CD8-positive, alpha-beta memory T cell (primary cell): ENCODE data around the gene ZNF26. TPM values are rescaled to one million over a fixed set of nuclear protein-coding genes. Genes with fewer than 3 reads are reported as not detected.

Source experiments
- CTCF ChIA-PET: fragments of 350-600 bp; sonication (Branson Sonifier 250); formaldehyde crosslinking; loops from one replicate; lab custom pipeline; 2021; ENCODE audit warnings: antibody characterized with exemption; lab: Charles Lee
- POLR2A ChIA-PET: fragments of 350-600 bp; sonication (Branson Sonifier 250); formaldehyde crosslinking; loops from one replicate; lab custom pipeline; 2021; ENCODE audit warnings: antibody characterized with exemption; lab: Charles Lee
- DNase-seq, 5 donors: peaks; one replicate each; pipeline versions ENCODE4 v3.0.0 to v3.0.0-alpha.2; 2020 to 2022; ENCODE audit warnings: mixed read lengths in 1 of 5
- H3K27ac ChIP-seq: one replicate; pipeline ENCODE4 v1.7.0; 2013; ENCODE audit warnings: low read depth, mild to moderate bottlenecking, low read length, moderate library complexity
- H3K27me3 ChIP-seq: 2 replicates; pipeline ENCODE4 v1.7.0; 2013; ENCODE audit warnings: low read length, mild to moderate bottlenecking; ENCODE audit not compliant: insufficient read depth, poor library complexity, severe bottlenecking
- H3K36me3 ChIP-seq: 2 replicates; pipeline ENCODE4 v1.7.0; 2013; ENCODE audit warnings: mild to moderate bottlenecking, low read length, moderate library complexity; ENCODE audit not compliant: insufficient read depth
- H3K4me1 ChIP-seq: 2 replicates; pipeline ENCODE4 v1.7.0; 2013; ENCODE audit warnings: mild to moderate bottlenecking, low read length, moderate library complexity; ENCODE audit not compliant: insufficient read depth
- H3K4me3 ChIP-seq: 2 replicates; pipeline ENCODE4 v1.7.0; 2013; ENCODE audit warnings: mild to moderate bottlenecking, low read length
- H3K9me3 ChIP-seq: 2 replicates; pipeline ENCODE4 v1.7.0; 2013; ENCODE audit warnings: mild to moderate bottlenecking, low read length
- H3K27ac Mint-ChIP-seq, 8 donors: one replicate each; pipeline ENCODE4 v1.8.0; 2020 to 2021; ENCODE audit warnings: mixed read lengths in 8 of 8, mild to moderate bottlenecking in 6 of 8, inconsistent platforms in 3 of 8, moderate library complexity in 3 of 8
- H3K27me3 Mint-ChIP-seq, 2 donors: one replicate each; pipeline ENCODE4 v1.8.0; 2020 to 2021; ENCODE audit warnings: mixed read lengths in 2 of 2, mild to moderate bottlenecking in 1 of 2, moderate library complexity in 1 of 2
- H3K36me3 Mint-ChIP-seq, 3 donors: one replicate each; pipeline ENCODE4 v1.8.0; 2020 to 2021; ENCODE audit warnings: mixed read lengths in 3 of 3, inconsistent platforms in 1 of 3, mild to moderate bottlenecking in 1 of 3
- H3K4me1 Mint-ChIP-seq, 3 donors: one replicate each; pipeline ENCODE4 v1.8.0; 2020 to 2021; ENCODE audit warnings: mixed read lengths in 3 of 3, inconsistent platforms in 1 of 3, mild to moderate bottlenecking in 1 of 3
- H3K4me3 Mint-ChIP-seq, 7 donors: one replicate each; pipeline ENCODE4 v1.8.0; 2020 to 2021; ENCODE audit warnings: mixed read lengths in 7 of 7, mild to moderate bottlenecking in 6 of 7, moderate library complexity in 4 of 7, inconsistent platforms in 2 of 7
- H3K9me3 Mint-ChIP-seq, 5 donors: one replicate each; pipeline ENCODE4 v1.8.0; 2020 to 2022; ENCODE audit warnings: mixed read lengths in 5 of 5, mild to moderate bottlenecking in 3 of 5, moderate library complexity in 2 of 5, inconsistent platforms in 1 of 5
- polyA plus RNA-seq: library from polyadenylated mRNA; unstranded; fragments of 300-500 nt; fragmentation: Illumina TruSeq; gene quantifications from one replicate; pipeline ENCODE4 v1.2.3, GENCODE V29; 2021
- total RNA-seq, 2 experiments: library from RNA; stranded (reverse); gene quantifications; one replicate each; pipeline ENCODE4 v1.2.3, GENCODE V29; 2021

ZNF26 gene
- total and polyA plus RNA-seq, 3 experiments from 2014 or later: 15.5 to 19.3 (median 16.5) TPM

- H3K36me3 Mint-ChIP-seq: peaks cover 5 to 47% (median 36%) of the 10 kb centered on the region in 3 donors
- peaks cover 94% of the 10 kb centered on the region for H3K9me3 ChIP-seq
These were observed 75.8 kb downstream of the ZNF26 start for GRCh38 chr12:133061954-133062353.

DNA sequence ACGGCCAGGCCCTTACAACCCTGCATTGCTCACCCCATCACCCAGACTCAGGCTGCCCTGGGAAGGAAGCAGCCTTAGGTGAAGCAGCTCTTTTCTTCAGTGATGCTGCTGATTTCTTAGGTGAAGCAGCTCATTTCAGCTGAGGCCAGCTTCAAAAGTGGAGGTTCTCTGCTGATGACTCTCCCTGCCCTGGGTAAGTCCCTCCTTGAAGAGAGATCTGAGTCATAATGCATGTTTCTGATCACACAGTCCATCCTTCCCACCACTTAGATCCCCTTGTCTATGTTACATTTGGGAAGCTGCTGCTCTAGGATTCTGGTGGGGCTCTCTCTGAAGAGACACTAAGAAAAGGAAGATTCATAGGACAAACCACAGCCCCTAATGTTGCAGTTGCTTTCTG, 77.4 kb downstream of the ZNF26 start:
- peaks cover 43 to 97% (median 95%) of the 10 kb centered on the region in 5 donors for H3K9me3 Mint-ChIP-seq
- peaks cover 2 to 37% (median 26%) of the 10 kb centered on the region in 3 donors for H3K36me3 Mint-ChIP-seq

More at GRCh38 chr12:133061954-133062353, 75.8 kb downstream of the ZNF26 start:
- Histone ChIP-seq H3K27me3 (no peaks in the 10 kb centered on the region), H3K27ac (no peak overlapping the region), H3K36me3 (peaks cover 8% of the 10 kb centered on the region), H3K4me3 (no peak overlapping the region), H3K4me1 (no peaks in the 10 kb centered on the region)
- H3K9me3 Mint-ChIP-seq: peaks cover 34 to 97% (median 96%) of the 10 kb centered on the region in 5 donors
- H3K4me1 Mint-ChIP-seq: no peaks in the 10 kb centered on the region
- H3K27ac Mint-ChIP-seq: no peak overlapping the region
- H3K27me3 Mint-ChIP-seq: no peaks in the 10 kb centered on the region
- no peak overlapping the region for H3K4me3 Mint-ChIP-seq
- POLR2A ChIA-PET: no interaction called here
- CTCF ChIA-PET: no interaction called here
- DNase-seq: no peak

DNA sequence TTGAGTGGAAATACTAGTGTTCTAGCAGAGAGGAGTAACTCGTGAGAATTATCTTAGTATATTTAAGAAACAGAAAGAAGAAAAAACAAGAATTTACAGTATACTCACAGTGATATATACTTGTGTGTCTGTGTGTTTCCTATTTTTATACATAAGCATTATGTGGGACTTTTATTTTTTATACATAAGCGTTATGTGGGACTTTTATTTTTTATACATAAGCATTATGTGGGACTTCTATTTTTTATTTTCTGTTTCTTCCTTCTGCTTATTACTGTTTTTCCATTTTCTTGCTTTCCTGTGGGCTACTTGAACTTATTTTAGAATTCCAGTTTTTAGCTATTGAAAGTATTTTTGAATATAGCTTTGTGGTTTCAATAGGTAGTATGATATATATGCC, 87.7 kb downstream of the ZNF26 start:
- H3K27me3 ChIP-seq: no peaks in the 10 kb centered on the region
- CTCF ChIA-PET: no interaction called here
- H3K27me3 Mint-ChIP-seq: peaks cover 4 to 6% of the 10 kb centered on the region in 2 donors
- POLR2A ChIA-PET: no interaction called here
- H3K27ac Mint-ChIP-seq: no peak overlapping the region
- H3K4me3 Mint-ChIP-seq: no peak overlapping the region
- H3K9me3 ChIP-seq: peaks cover 15% of the 10 kb centered on the region
- H3K4me1 ChIP-seq: no peaks in the 10 kb centered on the region
- no peak overlapping the region for H3K4me3 ChIP-seq
- no peak for DNase-seq
- H3K27ac ChIP-seq: no peak overlapping the region
- peaks cover 7 to 27% (median 24%) of the 10 kb centered on the region in 3 donors for H3K36me3 Mint-ChIP-seq
- H3K36me3 ChIP-seq: no peaks in the 10 kb centered on the region
- H3K4me1 Mint-ChIP-seq: no peaks in the 10 kb centered on the region
- H3K9me3 Mint-ChIP-seq: peaks cover 36 to 85% (median 71%) of the 10 kb centered on the region in 5 donors

More for the DNA sequence above, 77.4 kb downstream of the ZNF26 start:
- H3K36me3 ChIP-seq: no peaks in the 10 kb centered on the region
- no peak for DNase-seq
- Mint-ChIP-seq H3K4me1 (no peaks in the 10 kb centered on the region), H3K27me3 (no peaks in the 10 kb centered on the region), H3K27ac (no peak overlapping the region), H3K4me3 (no peak overlapping the region)
- peaks cover 88% of the 10 kb centered on the region for H3K9me3 ChIP-seq
- ChIA-PET CTCF (no interaction called here), POLR2A (interaction anchor here (0.5 kb wide), 1 partner anchor 66 kb away, joined by 3 read pairs; no protein-coding TSS in a partner anchor)
- H3K27ac ChIP-seq: no peak overlapping the region
- no peaks in the 10 kb centered on the region for H3K27me3 ChIP-seq
- H3K4me1 ChIP-seq: no peaks in the 10 kb centered on the region
- peak overlapping the region; percentile 23 for H3K4me3 ChIP-seq

Other genes with a start within 250 kb of the ZNF26 start
- 100 to 1,000 TPM; 114 to 119 TPM for gene ANKLE2, start 224.5 kb upstream of the ZNF26 start, total RNA-seq
- gene ANKLE2, start 224.5 kb upstream of the ZNF26 start, polyA plus RNA-seq: 40.6 TPM
- 10 to 100 TPM; 63.7 to 68.2 TPM for gene GOLGA3, start 157.5 kb upstream of the ZNF26 start, total RNA-seq
- gene GOLGA3, start 157.5 kb upstream of the ZNF26 start, polyA plus RNA-seq: 13.4 TPM
- gene CHFR, start 98.8 kb upstream of the ZNF26 start, total RNA-seq: 10 to 100 TPM; 55.9 to 57.7 TPM
- gene CHFR, start 98.8 kb upstream of the ZNF26 start, polyA plus RNA-seq: 35.0 TPM
- gene ZNF605, start 30.1 kb upstream of the ZNF26 start, total RNA-seq: 1 to 10 TPM; 5.6 to 6.2 TPM
- gene ZNF605, start 30.1 kb upstream of the ZNF26 start, polyA plus RNA-seq: 1.5 TPM
- 10 to 100 TPM; 15.2 to 16.5 TPM for gene ZNF84, start 51.1 kb downstream of the ZNF26 start, total RNA-seq
- 18.8 TPM for gene ZNF84, start 51.1 kb downstream of the ZNF26 start, polyA plus RNA-seq
- 10 to 100 TPM; 13.5 to 14.8 TPM for gene ZNF140, start 94.6 kb downstream of the ZNF26 start, total RNA-seq
- 21.3 TPM for gene ZNF140, start 94.6 kb downstream of the ZNF26 start, polyA plus RNA-seq
- gene ZNF891, start 143.9 kb downstream of the ZNF26 start, total RNA-seq: 1 to 10 TPM; 2.0 to 2.1 TPM
- 0.69 TPM for gene ZNF891, start 143.9 kb downstream of the ZNF26 start, polyA plus RNA-seq
- gene ZNF10, start 144.3 kb downstream of the ZNF26 start, total RNA-seq: 1 to 10 TPM; 4.5 to 5.6 TPM
- gene ZNF10, start 144.3 kb downstream of the ZNF26 start, polyA plus RNA-seq: 13.6 TPM
- gene ZNF268, start 195.1 kb downstream of the ZNF26 start, total RNA-seq: 10 to 100 TPM; 22.6 TPM
- 19.8 TPM for gene ZNF268, start 195.1 kb downstream of the ZNF26 start, polyA plus RNA-seq
- not detected for gene ANHX, start 249.5 kb downstream of the ZNF26 start, total RNA-seq
- not detected for gene ANHX, start 249.5 kb downstream of the ZNF26 start, polyA plus RNA-seq